ENCODE data around the gene BRDT. TPM values are rescaled to one million over a fixed set of nuclear protein-coding genes. Genes with fewer than 3 reads are reported as not detected.

The BRDT gene
- total RNA-seq, 1 experiment from 2014 or later, result not detected

DNA sequence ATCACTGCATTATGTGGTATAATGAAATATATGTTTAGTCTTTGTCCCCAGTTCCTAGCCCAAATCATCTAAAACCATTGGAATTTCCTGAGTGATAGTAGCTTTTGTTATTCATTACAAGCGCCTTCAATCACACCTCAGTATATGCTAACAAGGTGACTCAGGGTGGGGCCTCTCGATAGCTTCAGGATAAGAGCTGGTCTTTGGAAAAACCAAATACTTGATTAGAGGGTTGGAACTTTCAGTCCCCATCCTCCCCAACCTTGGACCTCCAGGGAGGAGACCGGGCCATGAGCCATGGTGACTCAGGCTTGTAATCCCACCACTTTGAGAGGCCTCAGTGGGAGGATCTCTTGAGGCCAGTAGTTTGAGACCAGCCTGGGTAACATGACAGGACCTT, 5.1 kb upstream of the BRDT start:
- H3K9me3 ChIP-seq (replicated peaks), result no peaks in the 10 kb centered on the region
- H3K36me3 ChIP-seq, result no peaks in the 10 kb centered on the region
- no peak overlapping the region for H3K27ac ChIP-seq
- H3K27me3 ChIP-seq (replicated peaks), result no peaks in the 10 kb centered on the region
- peaks cover 10% of the 10 kb centered on the region; the same call in 1 of the 2 replicates for H3K4me1 ChIP-seq (replicated peaks)
- H3K4me3 ChIP-seq, result no peak overlapping the region
- no peak for DNase-seq (ENCODE audit: low read depth in 1 of 2, low spot score in 2 of 2)

DNA sequence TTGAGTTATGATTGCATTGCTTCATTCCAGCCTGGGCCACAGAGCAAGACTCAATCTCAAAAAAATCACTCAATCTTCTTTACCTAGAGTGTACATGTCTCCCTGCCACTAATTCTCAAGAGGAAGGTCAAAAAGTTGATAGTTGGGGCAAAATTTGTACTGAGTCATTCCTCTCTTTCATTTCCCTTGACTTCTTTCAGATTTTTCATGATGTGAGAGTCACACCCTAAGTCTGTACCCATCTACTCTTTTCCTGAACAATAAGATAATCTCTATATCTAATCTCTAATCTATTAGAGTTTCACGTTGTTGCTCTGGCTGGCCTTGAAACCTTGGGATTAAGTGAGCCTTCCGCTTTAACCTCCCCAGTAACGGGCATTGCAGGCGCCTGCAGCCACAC, 1.1 kb upstream of the BRDT start:
- Histone ChIP-seq H3K9me3 (replicated peaks) (no peaks in the 10 kb centered on the region), H3K27me3 (replicated peaks) (no peaks in the 10 kb centered on the region), H3K36me3 (no peaks in the 10 kb centered on the region), H3K4me3 (no peak overlapping the region), H3K27ac (no peak overlapping the region), H3K4me1 (replicated peaks) (peaks cover 10% of the 10 kb centered on the region; the same call in 1 of the 2 replicates)
- DNase-seq (ENCODE audit: low read depth in 1 of 2, low spot score in 2 of 2), result no peak

DNA sequence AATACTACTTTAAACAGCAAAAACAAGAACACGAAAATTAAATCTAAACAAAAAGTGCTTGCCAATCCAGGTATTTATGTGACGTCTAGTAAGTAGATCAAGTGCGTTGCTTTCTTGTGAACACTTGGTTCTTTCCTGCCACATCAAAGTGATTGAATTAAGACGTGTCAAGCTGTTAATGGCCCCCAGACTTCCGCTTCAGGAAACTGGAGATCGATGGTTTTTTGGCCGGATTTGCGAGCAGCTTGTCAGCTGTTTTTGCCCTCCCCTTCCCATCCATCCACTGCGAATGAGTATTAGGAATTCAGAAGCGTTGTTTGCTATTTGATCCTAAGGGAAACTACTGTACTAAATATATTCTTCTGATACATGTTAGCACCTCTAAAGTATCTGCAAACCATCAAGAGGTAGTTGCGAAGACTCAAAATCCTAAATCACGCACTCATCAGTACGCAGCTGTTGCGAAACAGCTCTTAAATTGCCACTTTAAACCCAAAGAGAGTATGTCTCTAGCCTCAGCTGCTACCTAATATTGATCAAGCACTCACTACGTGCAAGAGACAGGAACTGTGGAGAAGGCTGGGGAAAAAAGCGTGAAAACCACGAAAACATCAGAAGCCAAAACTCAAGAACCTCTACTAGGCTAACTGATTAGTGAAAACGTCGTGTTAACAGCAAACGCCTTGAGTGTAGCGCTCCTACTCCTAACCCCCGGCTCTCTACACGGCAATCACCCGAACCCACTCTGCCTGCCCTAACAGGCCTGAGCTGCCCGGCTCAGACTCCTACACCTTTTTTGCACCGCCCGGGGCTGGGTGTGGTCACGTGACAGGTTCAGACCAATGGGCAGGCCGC, 473 bp upstream of the BRDT start:
- Histone ChIP-seq H3K4me1 (replicated peaks) (peaks cover 10% of the 10 kb centered on the region; the same call in 1 of the 2 replicates), H3K9me3 (replicated peaks) (no peaks in the 10 kb centered on the region), H3K36me3 (no peaks in the 10 kb centered on the region), H3K27ac (no peak overlapping the region), H3K4me3 (no peak overlapping the region), H3K27me3 (replicated peaks) (no peaks in the 10 kb centered on the region)
- DNase-seq (ENCODE audit: low read depth in 1 of 2, low spot score in 2 of 2), result no peak

DNA sequence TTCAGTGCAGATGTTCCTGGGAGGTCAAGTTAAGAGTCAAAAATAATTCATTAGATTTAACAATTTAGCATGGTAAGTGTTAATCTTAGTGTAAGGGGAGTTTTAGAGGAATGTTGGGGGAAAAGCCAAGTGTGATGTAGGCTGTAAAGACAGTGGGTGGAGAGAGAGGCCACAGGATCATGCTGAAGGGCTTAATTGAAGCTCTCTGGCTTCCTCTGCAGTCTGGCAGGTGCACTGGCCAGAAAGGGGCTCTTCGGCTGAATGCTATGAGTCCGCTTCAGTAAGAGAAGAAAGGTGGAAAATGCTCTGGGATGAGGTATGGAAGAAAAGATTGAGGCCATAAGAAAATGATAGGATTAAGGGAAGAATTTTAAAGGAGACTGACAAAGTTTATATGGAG, 3.0 kb downstream of the BRDT start:
- no peak for DNase-seq (ENCODE audit: low read depth in 1 of 2, low spot score in 2 of 2)
- Histone ChIP-seq H3K36me3 (no peaks in the 10 kb centered on the region), H3K27ac (no peak overlapping the region)

DNA sequence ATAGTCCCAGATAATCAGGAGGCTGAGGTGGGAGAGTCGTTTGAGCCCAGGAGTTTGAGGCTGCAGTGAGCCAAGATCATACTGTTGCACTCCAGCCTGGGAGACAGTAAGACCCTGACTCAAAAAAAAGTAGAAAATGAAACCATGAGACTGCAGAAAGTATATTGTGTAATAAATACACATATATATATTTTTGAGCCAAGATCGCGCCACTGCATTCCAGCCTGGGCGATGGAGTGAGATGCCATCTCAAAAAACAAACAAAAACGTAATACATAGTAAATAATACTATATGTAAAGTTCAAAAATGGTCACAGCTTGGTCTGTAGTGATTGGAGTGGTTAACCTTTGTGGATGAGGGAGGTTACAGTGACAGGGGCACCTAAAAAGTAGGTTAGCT, 9.7 kb downstream of the BRDT start:
- Histone ChIP-seq H3K4me1 (replicated peaks) (no peaks in the 10 kb centered on the region), H3K27me3 (replicated peaks) (0 out of 2 replicates have a peak, but pooled peaks cover 6% of the 10 kb centered on the region), H3K9me3 (replicated peaks) (no peaks in the 10 kb centered on the region), H3K36me3 (no peaks in the 10 kb centered on the region), H3K27ac (no peak overlapping the region), H3K4me3 (no peak overlapping the region)
- no peak for DNase-seq (ENCODE audit: low read depth in 1 of 2, low spot score in 2 of 2)

More for the DNA sequence above, 3.0 kb downstream of the BRDT start:
- H3K27me3 ChIP-seq (replicated peaks), result no peaks in the 10 kb centered on the region
- no peaks in the 10 kb centered on the region for H3K9me3 ChIP-seq (replicated peaks)
- H3K4me1 ChIP-seq (replicated peaks), result peaks cover 1% of the 10 kb centered on the region; the same call in 1 of the 2 replicates
- H3K4me3 ChIP-seq, result no peak overlapping the region

- no peak overlapping the region for H3K27ac ChIP-seq
Observed at GRCh38 chr1:91968334-91968733, 19.1 kb downstream of the BRDT start.

GRCh38 chr1:91979383-91979782, 30.2 kb downstream of the BRDT start:
- Histone ChIP-seq H3K4me3 (no peak overlapping the region), H3K36me3 (no peaks in the 10 kb centered on the region), H3K4me1 (replicated peaks) (no peaks in the 10 kb centered on the region), H3K9me3 (replicated peaks) (no peaks in the 10 kb centered on the region), H3K27ac (no peak overlapping the region), H3K27me3 (replicated peaks) (peaks cover 5% of the 10 kb centered on the region; the same call in 1 of the 2 replicates)
- DNase-seq (ENCODE audit: low read depth in 1 of 2, low spot score in 2 of 2), result no peak

More at GRCh38 chr1:91968334-91968733, 19.1 kb downstream of the BRDT start:
- no peak for DNase-seq (ENCODE audit: low read depth in 1 of 2, low spot score in 2 of 2)
- H3K4me1 ChIP-seq (replicated peaks), result no peaks in the 10 kb centered on the region
- H3K36me3 ChIP-seq, result no peaks in the 10 kb centered on the region
- peaks cover 3% of the 10 kb centered on the region; the same call in 1 of the 2 replicates for H3K27me3 ChIP-seq (replicated peaks)
- no peaks in the 10 kb centered on the region for H3K9me3 ChIP-seq (replicated peaks)
- no peak overlapping the region for H3K4me3 ChIP-seq

- no peaks in the 10 kb centered on the region for H3K36me3 ChIP-seq
- H3K27ac ChIP-seq, result no peak overlapping the region
- no peak overlapping the region for H3K4me3 ChIP-seq
- H3K27me3 ChIP-seq (replicated peaks), result peaks cover 5% of the 10 kb centered on the region; the same call in 1 of the 2 replicates
- H3K4me1 ChIP-seq (replicated peaks), result no peaks in the 10 kb centered on the region
- H3K9me3 ChIP-seq (replicated peaks), result no peaks in the 10 kb centered on the region
- no peak for DNase-seq (ENCODE audit: low read depth in 1 of 2, low spot score in 2 of 2)
Observed at GRCh38 chr1:91980663-91981062, 31.5 kb downstream of the BRDT start.

- no peaks in the 10 kb centered on the region for H3K9me3 ChIP-seq (replicated peaks)
- H3K36me3 ChIP-seq, result no peaks in the 10 kb centered on the region
- H3K27me3 ChIP-seq (replicated peaks), result peaks cover 5% of the 10 kb centered on the region; the same call in 1 of the 2 replicates
- H3K27ac ChIP-seq, result no peak overlapping the region
- no peaks in the 10 kb centered on the region for H3K4me1 ChIP-seq (replicated peaks)
- H3K4me3 ChIP-seq, result no peak overlapping the region
- DNase-seq (ENCODE audit: low read depth in 1 of 2, low spot score in 2 of 2), result no peak
Observed at GRCh38 chr1:91981996-91982609, 32.9 kb downstream of the BRDT start.

- Histone ChIP-seq H3K36me3 (no peaks in the 10 kb centered on the region), H3K9me3 (replicated peaks) (no peaks in the 10 kb centered on the region), H3K27ac (no peak overlapping the region), H3K4me3 (no peak overlapping the region), H3K27me3 (replicated peaks) (peaks cover 3% of the 10 kb centered on the region; the same call in 1 of the 2 replicates), H3K4me1 (replicated peaks) (no peaks in the 10 kb centered on the region)
- DNase-seq (ENCODE audit: low read depth in 1 of 2, low spot score in 2 of 2), result no peak
Observed at GRCh38 chr1:91993256-91993655, 44.1 kb downstream of the BRDT start.

DNA sequence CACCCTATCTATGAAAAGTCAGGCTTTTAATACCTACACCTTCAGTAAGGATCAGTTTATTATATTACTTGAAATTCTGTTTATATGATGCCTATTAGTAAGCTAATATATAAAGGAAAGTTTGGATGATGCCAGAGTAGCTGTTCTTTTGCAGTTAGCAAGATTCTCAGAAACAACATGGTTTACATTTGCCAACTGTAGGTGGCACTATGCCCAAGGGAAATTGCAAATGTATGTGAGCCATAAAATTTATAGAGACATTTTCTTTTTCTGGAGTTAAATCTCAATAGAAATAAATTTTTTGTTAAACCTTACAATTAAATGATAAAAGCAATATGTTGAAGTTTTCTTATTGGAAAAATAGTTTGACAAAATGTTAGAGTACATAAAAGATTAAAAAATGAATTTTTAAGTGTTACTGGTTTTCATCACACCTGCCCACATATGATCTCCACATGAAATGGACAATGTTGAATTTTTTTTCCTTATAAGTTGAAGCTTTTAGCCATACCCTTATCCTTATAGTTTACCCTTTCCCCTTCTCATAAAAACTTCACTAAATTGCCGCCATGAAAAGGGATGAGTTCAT, 48.5 kb downstream of the BRDT start:
- no peaks in the 10 kb centered on the region for H3K4me1 ChIP-seq (replicated peaks)
- H3K36me3 ChIP-seq, result no peaks in the 10 kb centered on the region
- no peaks in the 10 kb centered on the region for H3K9me3 ChIP-seq (replicated peaks)
- H3K27ac ChIP-seq, result no peak overlapping the region
- no peak overlapping the region for H3K4me3 ChIP-seq
- peak in 1 of 2 experiments; percentile 15 for DNase-seq (ENCODE audit: low read depth in 1 of 2, low spot score in 2 of 2)
- peaks cover 3% of the 10 kb centered on the region; the same call in 1 of the 2 replicates for H3K27me3 ChIP-seq (replicated peaks)

- Histone ChIP-seq H3K36me3 (no peaks in the 10 kb centered on the region), H3K9me3 (replicated peaks) (no peaks in the 10 kb centered on the region), H3K4me3 (no peak overlapping the region), H3K27me3 (replicated peaks) (peaks cover 7% of the 10 kb centered on the region; the same call in 1 of the 2 replicates), H3K4me1 (replicated peaks) (no peaks in the 10 kb centered on the region), H3K27ac (no peak overlapping the region)
- DNase-seq (ENCODE audit: low read depth in 1 of 2, low spot score in 2 of 2), result no peak
Observed at GRCh38 chr1:92004129-92004528, 54.9 kb downstream of the BRDT start.

- H3K9me3 ChIP-seq (replicated peaks), result no peaks in the 10 kb centered on the region
- no peaks in the 10 kb centered on the region for H3K36me3 ChIP-seq
- 0 out of 2 replicates have a peak, but pooled peaks cover 4% of the 10 kb centered on the region for H3K27me3 ChIP-seq (replicated peaks)
- DNase-seq (ENCODE audit: low read depth in 1 of 2, low spot score in 2 of 2), result no peak
- no peak overlapping the region for H3K27ac ChIP-seq
- H3K4me1 ChIP-seq (replicated peaks), result no peaks in the 10 kb centered on the region
- no peak overlapping the region for H3K4me3 ChIP-seq
Observed at GRCh38 chr1:92013923-92014322, 64.7 kb downstream of the BRDT start.
